WI38 (cell line): Measurements from ENCODE around the gene IGSF9B.

Source experiments
- H3K4me3 ChIP-seq: 2 replicates; pipeline ENCODE4 v1.5.1; 2011; ENCODE audit warnings: low read depth, mild to moderate bottlenecking, control low read depth, low read length
- CTCF ChIP-seq: IDR thresholded peaks from 2 replicates; pipeline ENCODE4 v1.5.1; 2012; ENCODE audit warnings: low read depth, mild to moderate bottlenecking, control low read depth, low read length

Gene IGSF9B

GRCh38 chr11:133936592-133936991 lies 20.2 kb downstream of the IGSF9B start:
- no peak for TF ChIP-seq CTCF
- no peak overlapping the region for H3K4me3 ChIP-seq

GRCh38 chr11:133936136-133936535 lies 20.6 kb downstream of the IGSF9B start:
- H3K4me3 ChIP-seq = no peak overlapping the region
- no peak for TF ChIP-seq CTCF

GRCh38 chr11:133935551-133935910 lies 21.2 kb downstream of the IGSF9B start:
- TF ChIP-seq CTCF = no peak
- no peak overlapping the region for H3K4me3 ChIP-seq

GRCh38 chr11:133934599-133935550 lies 21.9 kb downstream of the IGSF9B start:
- no peak overlapping the region for H3K4me3 ChIP-seq
- no peak for TF ChIP-seq CTCF

GRCh38 chr11:133934096-133934495 lies 22.7 kb downstream of the IGSF9B start:
- no peak overlapping the region for H3K4me3 ChIP-seq
- TF ChIP-seq CTCF = no peak

GRCh38 chr11:133931449-133932060 lies 25.2 kb downstream of the IGSF9B start:
- H3K4me3 ChIP-seq = no peak overlapping the region
- TF ChIP-seq CTCF = no peak

- no peak; the same call in 1 of the 2 replicates for TF ChIP-seq CTCF
- no peak overlapping the region for H3K4me3 ChIP-seq
Measured at GRCh38 chr11:133930767-133931448, 25.9 kb downstream of the IGSF9B start.
